GM18519 (cell line): Measurements from ENCODE around the gene UBE3A.

Source experiments
- ATAC-seq: cut with Tn5 transposase; IDR thresholded peaks from one replicate; pipeline ENCODE4 v1.9.1; 2021; ENCODE audit warnings: mild to moderate bottlenecking, moderate library complexity; ENCODE audit not compliant: unreplicated experiment, low FRiP score

Gene UBE3A

GRCh38 chr15:25335279-25335678 is 103.5 kb downstream of the UBE3A start:
- ATAC-seq: no peak

- no peak for ATAC-seq
These were observed 105.8 kb downstream of the UBE3A start for GRCh38 chr15:25333049-25333448.

GRCh38 chr15:25332306-25332705 is 106.5 kb downstream of the UBE3A start:
- no peak for ATAC-seq

GRCh38 chr15:25331860-25332259 is 107.0 kb downstream of the UBE3A start:
- ATAC-seq: no peak

GRCh38 chr15:25331404-25331803 is 107.4 kb downstream of the UBE3A start:
- ATAC-seq: no peak

- ATAC-seq: no peak
These were observed 109.1 kb downstream of the UBE3A start for GRCh38 chr15:25329696-25330095.

GRCh38 chr15:25327686-25328085 is 111.1 kb downstream of the UBE3A start:
- ATAC-seq: no peak

- no peak for ATAC-seq
These were observed 113.6 kb downstream of the UBE3A start for GRCh38 chr15:25325187-25325586.

GRCh38 chr15:25323420-25323819 is 115.4 kb downstream of the UBE3A start:
- ATAC-seq: no peak

GRCh38 chr15:25287823-25288222 is 151.0 kb downstream of the UBE3A start:
- ATAC-seq: no peak
